COLO829 (cell line): ENCODE measurements around the gene NAIF1.
"Not testable (repeated sequence)": the region's sequence is repeated elsewhere in the genome, so short reads cannot be mapped to it uniquely, and the experiment has no call there.

Experiments used
- DNase-seq: peaks from one replicate; pipeline ENCODE4 v3.0.0; 2012; ENCODE audit warnings: low spot score

Gene NAIF1

GRCh38 chr9:128085943-128086342 lies 18.8 kb upstream of the NAIF1 start:
- DNase-seq: no peak

GRCh38 chr9:128084746-128085145 lies 17.6 kb upstream of the NAIF1 start:
- no peak for DNase-seq

GRCh38 chr9:128082151-128082550 lies 15.0 kb upstream of the NAIF1 start:
- DNase-seq: no peak

- no peak for DNase-seq
Measured at GRCh38 chr9:128081056-128081455, 13.9 kb upstream of the NAIF1 start.

GRCh38 chr9:128080206-128080605 lies 13.1 kb upstream of the NAIF1 start:
- DNase-seq: no peak

- DNase-seq: no peak
Measured at GRCh38 chr9:128078504-128079434, 11.6 kb upstream of the NAIF1 start.

GRCh38 chr9:128077847-128078503 lies 10.9 kb upstream of the NAIF1 start:
- DNase-seq: no peak

GRCh38 chr9:128073253-128073886 lies 6.2 kb upstream of the NAIF1 start:
- no peak for DNase-seq

- peak; percentile 81 for DNase-seq
Measured at GRCh38 chr9:128072144-128073021, 5.3 kb upstream of the NAIF1 start.

GRCh38 chr9:128071475-128071874 lies 4.4 kb upstream of the NAIF1 start:
- DNase-seq: not testable (repeated sequence)

- DNase-seq: no peak
Measured at GRCh38 chr9:128070874-128071273, 3.8 kb upstream of the NAIF1 start.

- DNase-seq: no peak
Measured at GRCh38 chr9:128068386-128069205, 1.5 kb upstream of the NAIF1 start.

GRCh38 chr9:128067645-128068385 lies 695 bp upstream of the NAIF1 start, which contains the start of gene SLC25A25:
SLC25A25 (plus strand) TSS chr9:128068232; CDS start chr9:128068320, 88 bp downstream.
- DNase-seq: peak; percentile 99

GRCh38 chr9:128065907-128066712 lies 1.0 kb downstream of the NAIF1 start:
- no peak for DNase-seq

- no peak for DNase-seq
Measured at GRCh38 chr9:128062846-128063831, 4.0 kb downstream of the NAIF1 start.

GRCh38 chr9:128062279-128062678 lies 4.8 kb downstream of the NAIF1 start:
- DNase-seq: no peak

- no peak for DNase-seq
Measured at GRCh38 chr9:128061275-128061960, 5.7 kb downstream of the NAIF1 start.
